ENCODE data around the gene CKS1B.

DNA sequence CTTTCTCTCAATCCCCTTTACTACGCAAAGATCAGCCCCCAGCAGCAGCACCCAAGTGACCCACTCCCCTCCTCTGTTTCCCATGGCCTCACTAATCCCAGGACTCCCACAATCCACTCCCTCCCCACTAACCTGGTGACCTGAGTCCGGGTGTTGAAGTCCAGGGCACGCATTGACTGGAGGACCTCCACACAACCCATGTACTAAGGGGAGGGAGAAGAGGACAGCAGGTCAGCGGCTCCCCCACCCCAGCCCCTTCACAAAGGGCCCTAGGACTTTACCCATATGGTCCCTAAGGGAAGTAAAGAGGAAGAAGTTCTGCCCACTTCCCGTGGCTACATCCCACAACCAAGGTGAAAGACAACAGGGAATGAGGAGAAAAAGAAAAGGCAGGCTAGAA is 5.2 kb upstream of the CKS1B start:
- TF ChIP-seq, protein P1, sequence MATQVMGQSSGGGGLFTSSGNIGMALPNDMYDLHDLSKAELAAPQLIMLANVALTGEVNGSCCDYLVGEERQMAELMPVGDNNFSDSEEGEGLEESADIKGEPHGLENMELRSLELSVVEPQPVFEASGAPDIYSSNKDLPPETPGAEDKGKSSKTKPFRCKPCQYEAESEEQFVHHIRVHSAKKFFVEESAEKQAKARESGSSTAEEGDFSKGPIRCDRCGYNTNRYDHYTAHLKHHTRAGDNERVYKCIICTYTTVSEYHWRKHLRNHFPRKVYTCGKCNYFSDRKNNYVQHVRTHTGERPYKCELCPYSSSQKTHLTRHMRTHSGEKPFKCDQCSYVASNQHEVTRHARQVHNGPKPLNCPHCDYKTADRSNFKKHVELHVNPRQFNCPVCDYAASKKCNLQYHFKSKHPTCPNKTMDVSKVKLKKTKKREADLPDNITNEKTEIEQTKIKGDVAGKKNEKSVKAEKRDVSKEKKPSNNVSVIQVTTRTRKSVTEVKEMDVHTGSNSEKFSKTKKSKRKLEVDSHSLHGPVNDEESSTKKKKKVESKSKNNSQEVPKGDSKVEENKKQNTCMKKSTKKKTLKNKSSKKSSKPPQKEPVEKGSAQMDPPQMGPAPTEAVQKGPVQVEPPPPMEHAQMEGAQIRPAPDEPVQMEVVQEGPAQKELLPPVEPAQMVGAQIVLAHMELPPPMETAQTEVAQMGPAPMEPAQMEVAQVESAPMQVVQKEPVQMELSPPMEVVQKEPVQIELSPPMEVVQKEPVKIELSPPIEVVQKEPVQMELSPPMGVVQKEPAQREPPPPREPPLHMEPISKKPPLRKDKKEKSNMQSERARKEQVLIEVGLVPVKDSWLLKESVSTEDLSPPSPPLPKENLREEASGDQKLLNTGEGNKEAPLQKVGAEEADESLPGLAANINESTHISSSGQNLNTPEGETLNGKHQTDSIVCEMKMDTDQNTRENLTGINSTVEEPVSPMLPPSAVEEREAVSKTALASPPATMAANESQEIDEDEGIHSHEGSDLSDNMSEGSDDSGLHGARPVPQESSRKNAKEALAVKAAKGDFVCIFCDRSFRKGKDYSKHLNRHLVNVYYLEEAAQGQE (IDR thresholded peaks at IDR 0.05; ENCODE audit: insufficient replicate concordance, low read depth) = no peak
- TF ChIP-seq, protein P2, sequence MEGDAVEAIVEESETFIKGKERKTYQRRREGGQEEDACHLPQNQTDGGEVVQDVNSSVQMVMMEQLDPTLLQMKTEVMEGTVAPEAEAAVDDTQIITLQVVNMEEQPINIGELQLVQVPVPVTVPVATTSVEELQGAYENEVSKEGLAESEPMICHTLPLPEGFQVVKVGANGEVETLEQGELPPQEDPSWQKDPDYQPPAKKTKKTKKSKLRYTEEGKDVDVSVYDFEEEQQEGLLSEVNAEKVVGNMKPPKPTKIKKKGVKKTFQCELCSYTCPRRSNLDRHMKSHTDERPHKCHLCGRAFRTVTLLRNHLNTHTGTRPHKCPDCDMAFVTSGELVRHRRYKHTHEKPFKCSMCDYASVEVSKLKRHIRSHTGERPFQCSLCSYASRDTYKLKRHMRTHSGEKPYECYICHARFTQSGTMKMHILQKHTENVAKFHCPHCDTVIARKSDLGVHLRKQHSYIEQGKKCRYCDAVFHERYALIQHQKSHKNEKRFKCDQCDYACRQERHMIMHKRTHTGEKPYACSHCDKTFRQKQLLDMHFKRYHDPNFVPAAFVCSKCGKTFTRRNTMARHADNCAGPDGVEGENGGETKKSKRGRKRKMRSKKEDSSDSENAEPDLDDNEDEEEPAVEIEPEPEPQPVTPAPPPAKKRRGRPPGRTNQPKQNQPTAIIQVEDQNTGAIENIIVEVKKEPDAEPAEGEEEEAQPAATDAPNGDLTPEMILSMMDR (IDR thresholded peaks at IDR 0.05; ENCODE audit: insufficient read depth, low read length) = no peak
- TF ChIP-seq GABPA (IDR thresholded peaks at IDR 0.05; ENCODE audit: low read depth) (no peak), POLR2AphosphoS5 (IDR thresholded peaks at IDR 0.05; ENCODE audit: low read depth) (no peak)

All from HL-60 (cell line).